K562 (cell line): ENCODE measurements around the gene CMIP. TPM values are rescaled to one million over a fixed set of nuclear protein-coding genes. Genes with fewer than 3 reads are reported as not detected.
A peak's percentile ranks its signal among the peaks of the same experiment; 100 is the strongest.

ENCODE experiments used
- ATAC-seq: fragments of 200-7000 bp; cut with Tn5 transposase; 3 replicates; pipeline ENCODE4 v1.9.1; 2020; ENCODE audit warnings: moderate library complexity
- BruUV-seq: library from RNA; stranded (reverse); fragments of 400-500 nt; replicated peaks from 2 replicates; lab custom pipeline; 2021; lab: Mats Ljungman, UMichigan
- CTCF ChIA-PET: fragments of 300-600 bp; formaldehyde crosslinking; extraction: SDS; loops from one replicate; lab custom pipeline; 2021; ENCODE audit warnings: low intra/inter-chr PET ratio; lab: Yijun Ruan, JAX
- POLR2A ChIA-PET: fragments of 300-600, 350-650 bp; sonication (Branson Sonifier 250); formaldehyde crosslinking; extraction: SDS; loops from one replicate; lab custom pipeline; 2021; ENCODE audit warnings: antibody characterized with exemption, inconsistent platforms; lab: Yijun Ruan, JAX
- DNase-seq, 4 experiments: peaks; one replicate each; pipeline versions ENCODE4 v3.0.0 to v3.0.0-alpha.2; 2011 to 2018; ENCODE audit warnings: low spot score in 3 of 4, mixed read lengths in 3 of 4; ENCODE audit errors: extremely low read depth in 1 of 4
- FAIRE-seq: peaks from 2 replicates; lab custom pipeline; 2011; peaks lifted over from hg19 to GRCh38; lab: Jason Lieb, UNC
- H2AFZ ChIP-seq: 2 replicates; pipeline ENCODE4 v1.6.0; 2011; ENCODE audit warnings: low read depth, low read length, control low read depth, inconsistent platforms
- H3K27ac ChIP-seq: fragments of 200-600 bp; 3 replicates; pipeline ENCODE4 v1.8.0; 2011; ENCODE audit warnings: low read depth, mild to moderate bottlenecking, control low read depth, inconsistent platforms, low read length, moderate library complexity, mixed read lengths; ENCODE audit errors: extremely low read depth
- H3K27me3 ChIP-seq, 2 experiments: fragments of 300-600 bp in 1 of 2; 2 replicates in 1 of 2; 3 replicates in 1 of 2; pipeline versions ENCODE4 v1.6.0 to v1.8.0; 2011; ENCODE audit warnings: inconsistent platforms in 2 of 2, low read length in 2 of 2, mild to moderate bottlenecking in 1 of 2, mixed read lengths in 1 of 2, moderate library complexity in 1 of 2; ENCODE audit not compliant: control insufficient read depth in 2 of 2, insufficient read depth in 2 of 2
- H3K36me3 ChIP-seq: fragments of 300-600 bp; 3 replicates; pipeline ENCODE4 v1.8.0; 2011; ENCODE audit warnings: mild to moderate bottlenecking, low read length, inconsistent platforms; ENCODE audit not compliant: control insufficient read depth, insufficient read depth
- H3K4me1 ChIP-seq, 2 experiments: fragments of 200-600 bp in 1 of 2; replicated peaks in 1 of 2; 2 replicates in 1 of 2; 3 replicates in 1 of 2; pipeline versions ENCODE4 v1.5.1 to v1.8.0; 2011; ENCODE audit warnings: inconsistent platforms in 2 of 2, low read length in 2 of 2, mild to moderate bottlenecking in 1 of 2, mixed read lengths in 1 of 2, moderate library complexity in 1 of 2; ENCODE audit not compliant: control insufficient read depth in 2 of 2, insufficient read depth in 2 of 2
- H3K4me2 ChIP-seq: 2 replicates; pipeline ENCODE4 v1.6.1; 2011; ENCODE audit warnings: low read length, control low read depth, inconsistent platforms, mixed read lengths; ENCODE audit not compliant: insufficient read depth
- H3K4me3 ChIP-seq: fragments of 200-600 bp; sonication (generic), shearing (Covaris generic); 2 replicates; pipeline ENCODE4 v1.5.1; 2016; ENCODE audit warnings: control low read depth, inconsistent platforms
- H3K79me2 ChIP-seq: fragments of 200-600 bp; 3 replicates; pipeline ENCODE4 v1.8.0; 2011; ENCODE audit warnings: low read length, inconsistent platforms; ENCODE audit not compliant: control insufficient read depth, insufficient read depth
- H3K9ac ChIP-seq, 2 experiments: 2 replicates each; pipeline versions ENCODE4 v1.6.0 to v1.6.1; 2011; ENCODE audit warnings: low read depth in 2 of 2, low read length in 2 of 2, control low read depth in 1 of 2, inconsistent platforms in 1 of 2, mild to moderate bottlenecking in 1 of 2, mixed read lengths in 1 of 2; ENCODE audit not compliant: insufficient read depth in 1 of 2
- H3K9me1 ChIP-seq: one replicate; pipeline ENCODE4 v1.6.0; 2011; ENCODE audit warnings: inconsistent platforms, mild to moderate bottlenecking, low read length, moderate library complexity; ENCODE audit not compliant: control insufficient read depth, insufficient read depth
- H3K9me3 ChIP-seq: replicated peaks from 2 replicates; pipeline ENCODE4 v1.5.1; 2011; ENCODE audit warnings: low read depth, low read length, inconsistent platforms; ENCODE audit not compliant: control insufficient read depth, insufficient read depth
- H4K20me1 ChIP-seq: replicated peaks from 2 replicates; pipeline ENCODE4 v1.6.1; 2011; ENCODE audit warnings: low read length, inconsistent platforms, mixed read lengths; ENCODE audit not compliant: control insufficient read depth, insufficient read depth
- CHCHD3 ChIP-seq: fragments of 250-450 bp; sonication (Bioruptor Pico); IDR thresholded peaks from 2 replicates; pipeline ENCODE4 v2.1.2; 2022; ENCODE audit warnings: mild to moderate bottlenecking
- DNMT1 ChIP-seq: fragments of 450-650 bp; IDR thresholded peaks from 2 replicates; pipeline ENCODE4 v1.6.1; 2016; ENCODE audit warnings: antibody characterized with exemption, mild to moderate bottlenecking
- EGR1 ChIP-seq: fragments of 450-650 bp; conservative IDR thresholded peaks from 2 replicates; pipeline ENCODE4 v1.6.1; 2017; ENCODE audit warnings: mild to moderate bottlenecking
- EHMT2 ChIP-seq: fragments of 450-650 bp; IDR thresholded peaks from 2 replicates; pipeline ENCODE4 v1.6.1; 2018; ENCODE audit warnings: antibody characterized with exemption
- EP400 ChIP-seq: fragments of 450-650 bp; IDR thresholded peaks from 2 replicates; pipeline ENCODE4 v1.6.1; 2017; ENCODE audit warnings: antibody characterized with exemption, mild to moderate bottlenecking, moderate library complexity
- IRF2 ChIP-seq: sonication (generic); formaldehyde crosslinking; IDR thresholded peaks from 2 replicates; pipeline ENCODE4 v1.8.1; 2022; ENCODE audit warnings: mild to moderate bottlenecking, missing genetic modification reagents
- MCM3 ChIP-seq: fragments of 450-650 bp; IDR thresholded peaks from 2 replicates; pipeline ENCODE4 v1.6.1; 2016
- PHB2 ChIP-seq: fragments of 450-650 bp; IDR thresholded peaks from 2 replicates; pipeline ENCODE4 v1.6.1; 2017; ENCODE audit warnings: low read depth
- POLR2B ChIP-seq: fragments of 450-650 bp; IDR thresholded peaks from 2 replicates; pipeline ENCODE4 v1.6.1; 2018; ENCODE audit warnings: low read depth; ENCODE audit not compliant: partially characterized antibody
- RAD21 ChIP-seq, 2 experiments: fragments of 250-450 bp in 1 of 2; fragments of 450-650 bp in 1 of 2; sonication (Bioruptor Pico) in 1 of 2; formaldehyde crosslinking in 1 of 2; IDR thresholded peaks in 1 of 2; conservative IDR thresholded peaks in 1 of 2; 2 replicates each; pipeline versions ENCODE4 v1.4.0 to v1.8.0; 2020 to 2022; ENCODE audit warnings: mild to moderate bottlenecking in 2 of 2, moderate library complexity in 1 of 2
- ZNF589 ChIP-seq: fragments of 200-800 bp; sonication (Bioruptor generic); IDR thresholded peaks from 2 replicates; pipeline ENCODE4 v1.6.1; 2016; ENCODE audit warnings: low read depth, missing genetic modification characterization, missing compliant biosample characterization
- WGBS: fragments of 100-300 bp; shearing (Covaris generic); methylation state at CpG from one replicate; pipeline ENCODE4 v1.1.6; 2016; ENCODE audit warnings: low coverage, mixed read lengths; ENCODE audit not compliant: insufficient coverage; ENCODE audit errors: missing lambda C conversion rate; 5-methylcytosine and 5-hydroxymethylcytosine counted together
- in situ Hi-C: fragments of 300-500 bp; cut with MboI; formaldehyde crosslinking; loops from 4 replicates; pipeline ENCODE4 v1.15.0; 2018; ENCODE audit warnings: inconsistent platforms, mixed read lengths
- intact Hi-C: fragments of 100-400 bp; cut with micrococcal nuclease; formaldehyde crosslinking; loops from 2 replicates; pipeline ENCODE4 v1.14.2; 2022
- polyA plus RNA-seq, 8 experiments: library from polyadenylated mRNA; depleted of rRNA in 4 of 8; stranded (reverse) in 5 of 8; unstranded in 3 of 8; fragments of >200 nt; fragmentation: Nextera tagmentation in 2 of 8; fragmentation: Illumina TruSeq in 1 of 8; extraction: Ambion mirVana in 2 of 8; extraction: Trizol in 1 of 8; gene quantifications; 2 replicates each; pipeline versions ENCODE4 v1.2.1 to v1.2.3, GENCODE V29; 2011 to 2014; ENCODE audit warnings: inconsistent platforms in 1 of 8, missing spikeins in 1 of 8
- total RNA-seq, 7 experiments: library from RNA; depleted of rRNA in 6 of 7; stranded (reverse); fragments of >200 nt in 6 of 7; fragmentation: Illumina TruSeq in 2 of 7; extraction: Trizol in 2 of 7; gene quantifications; 2 replicates each; pipeline versions ENCODE4 v1.2.1 to v1.2.3, GENCODE V29; 2011 to 2021; ENCODE audit warnings: low replicate concordance in 1 of 7
- TF ChIP-seq, protein P1 (sequence below), 2 experiments: fragments of 450-650 bp; IDR thresholded peaks; 2 replicates each; pipeline ENCODE4 v1.6.1; 2018; ENCODE audit warnings: mild to moderate bottlenecking in 2 of 2, low read depth in 1 of 2; ENCODE audit not compliant: partially characterized antibody in 2 of 2
- TF ChIP-seq, protein P2 (sequence below): sonication (generic); formaldehyde crosslinking; IDR thresholded peaks from 2 replicates; pipeline ENCODE4 v1.8.1; 2023; ENCODE audit warnings: mild to moderate bottlenecking, missing genetic modification reagents
- TF ChIP-seq, protein P3 (sequence below): fragments of 250-450 bp; sonication (Bioruptor Pico); IDR thresholded peaks from 2 replicates; pipeline ENCODE4 v1.4.0; 2020

Gene CMIP
- total and polyA plus RNA-seq, 9 of the 15 experiments (the other 6 are each of a cell fraction or from before 2014, with no cell fraction given), result 0.94 to 82.5 (median 10.3) TPM

DNA sequence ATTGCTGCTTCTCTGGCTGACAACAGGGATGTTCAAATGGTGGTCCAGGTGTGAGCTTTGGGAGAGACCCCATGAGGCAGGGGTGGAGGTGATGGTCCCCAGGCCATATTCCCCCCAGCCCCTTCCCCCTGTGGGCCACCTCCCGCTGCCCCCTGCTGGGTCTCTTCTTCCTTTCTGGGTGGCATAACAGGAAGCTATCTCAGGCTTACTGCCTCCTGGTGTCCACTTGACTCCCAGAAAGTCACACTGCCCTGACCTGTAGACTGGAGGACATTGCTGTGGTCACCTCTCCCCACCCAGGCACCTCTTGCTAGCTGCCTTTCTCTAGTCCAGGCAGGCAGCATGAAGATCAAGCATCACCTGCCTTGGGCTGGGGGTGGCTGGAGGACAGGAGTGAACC is 288.1 kb downstream of the CMIP start (continued):
- TF ChIP-seq, protein P1, sequence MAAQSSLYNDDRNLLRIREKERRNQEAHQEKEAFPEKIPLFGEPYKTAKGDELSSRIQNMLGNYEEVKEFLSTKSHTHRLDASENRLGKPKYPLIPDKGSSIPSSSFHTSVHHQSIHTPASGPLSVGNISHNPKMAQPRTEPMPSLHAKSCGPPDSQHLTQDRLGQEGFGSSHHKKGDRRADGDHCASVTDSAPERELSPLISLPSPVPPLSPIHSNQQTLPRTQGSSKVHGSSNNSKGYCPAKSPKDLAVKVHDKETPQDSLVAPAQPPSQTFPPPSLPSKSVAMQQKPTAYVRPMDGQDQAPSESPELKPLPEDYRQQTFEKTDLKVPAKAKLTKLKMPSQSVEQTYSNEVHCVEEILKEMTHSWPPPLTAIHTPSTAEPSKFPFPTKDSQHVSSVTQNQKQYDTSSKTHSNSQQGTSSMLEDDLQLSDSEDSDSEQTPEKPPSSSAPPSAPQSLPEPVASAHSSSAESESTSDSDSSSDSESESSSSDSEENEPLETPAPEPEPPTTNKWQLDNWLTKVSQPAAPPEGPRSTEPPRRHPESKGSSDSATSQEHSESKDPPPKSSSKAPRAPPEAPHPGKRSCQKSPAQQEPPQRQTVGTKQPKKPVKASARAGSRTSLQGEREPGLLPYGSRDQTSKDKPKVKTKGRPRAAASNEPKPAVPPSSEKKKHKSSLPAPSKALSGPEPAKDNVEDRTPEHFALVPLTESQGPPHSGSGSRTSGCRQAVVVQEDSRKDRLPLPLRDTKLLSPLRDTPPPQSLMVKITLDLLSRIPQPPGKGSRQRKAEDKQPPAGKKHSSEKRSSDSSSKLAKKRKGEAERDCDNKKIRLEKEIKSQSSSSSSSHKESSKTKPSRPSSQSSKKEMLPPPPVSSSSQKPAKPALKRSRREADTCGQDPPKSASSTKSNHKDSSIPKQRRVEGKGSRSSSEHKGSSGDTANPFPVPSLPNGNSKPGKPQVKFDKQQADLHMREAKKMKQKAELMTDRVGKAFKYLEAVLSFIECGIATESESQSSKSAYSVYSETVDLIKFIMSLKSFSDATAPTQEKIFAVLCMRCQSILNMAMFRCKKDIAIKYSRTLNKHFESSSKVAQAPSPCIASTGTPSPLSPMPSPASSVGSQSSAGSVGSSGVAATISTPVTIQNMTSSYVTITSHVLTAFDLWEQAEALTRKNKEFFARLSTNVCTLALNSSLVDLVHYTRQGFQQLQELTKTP (IDR thresholded peaks at IDR 0.05; ENCODE audit: low read depth in 1 of 2, partially characterized antibody in 2 of 2), result no peak
- no peak for TF ChIP-seq MCM3
- TF ChIP-seq EP400, result no peak
- TF ChIP-seq RAD21 (CRISPR knock-in tag; conservative IDR thresholded peaks at IDR 0.05 in 1 of 2, IDR thresholded peaks at IDR 0.05 in 1 of 2), result peak in 1 of 2 experiments; percentile 22; a peak in 1 of 4 replicates
- no peak for TF ChIP-seq POLR2B

DNA sequence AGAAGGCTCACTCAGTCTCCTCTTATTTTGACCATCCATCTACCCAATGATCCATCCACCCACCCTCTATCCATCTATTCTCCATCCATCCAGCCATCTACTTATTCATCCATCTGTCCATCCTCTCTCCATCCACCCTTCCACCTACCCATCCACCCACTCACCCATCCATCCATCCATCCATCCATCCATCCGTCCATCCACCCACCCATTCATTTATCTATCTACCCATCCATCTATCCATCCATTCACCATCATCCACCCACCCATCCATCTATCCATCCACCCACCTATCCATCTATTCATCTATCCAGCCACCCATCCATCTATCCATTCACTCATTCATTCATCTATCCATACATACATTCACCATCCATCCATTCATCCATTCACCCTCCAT is 288.7 kb downstream of the CMIP start:
- Histone ChIP-seq H4K20me1 (no peaks in the 10 kb centered on the region; the same call in 1 of the 2 replicates), H3K4me1 (peaks cover 12 to 19% of the 10 kb centered on the region in 2 experiments; a peak in 4 of 5 replicates), H3K9me1 (no peaks in the 10 kb centered on the region), H3K9me3 (no peaks in the 10 kb centered on the region), H3K4me2 (no peak overlapping the region), H3K27ac (no peak overlapping the region), H3K79me2 (no peaks in the 10 kb centered on the region), H3K4me3 (no peak overlapping the region), H2AFZ (no peak overlapping the region), H3K27me3 (peaks cover 0 to 4% of the 10 kb centered on the region in 2 experiments; a peak in 2 of 5 replicates), H3K36me3 (no peaks in the 10 kb centered on the region), H3K9ac (no peak overlapping the region)
- CTCF ChIA-PET, result no interaction called here
- FAIRE-seq (no peak), ATAC-seq (no peak), DNase-seq (no peak)
- intact Hi-C loops, result no loop called here
- in situ Hi-C loops, result loop anchor here (25.0 kb wide), 2 partner anchors 721 to 1196 kb away; partner anchors contain the start of genes CENPN, CMC2 and DYNLRB2
- WGBS, result 0% methylated on average over 1 of the region's 1 CpG
- no TSS peak for BruUV-seq
- POLR2A ChIA-PET, result interaction anchor here (0.6 to 0.7 kb wide), 2 partner anchors 20 to 547 kb away, joined by 3 to 4 read pairs; no protein-coding TSS in a partner anchor
- TF ChIP-seq, protein P2, sequence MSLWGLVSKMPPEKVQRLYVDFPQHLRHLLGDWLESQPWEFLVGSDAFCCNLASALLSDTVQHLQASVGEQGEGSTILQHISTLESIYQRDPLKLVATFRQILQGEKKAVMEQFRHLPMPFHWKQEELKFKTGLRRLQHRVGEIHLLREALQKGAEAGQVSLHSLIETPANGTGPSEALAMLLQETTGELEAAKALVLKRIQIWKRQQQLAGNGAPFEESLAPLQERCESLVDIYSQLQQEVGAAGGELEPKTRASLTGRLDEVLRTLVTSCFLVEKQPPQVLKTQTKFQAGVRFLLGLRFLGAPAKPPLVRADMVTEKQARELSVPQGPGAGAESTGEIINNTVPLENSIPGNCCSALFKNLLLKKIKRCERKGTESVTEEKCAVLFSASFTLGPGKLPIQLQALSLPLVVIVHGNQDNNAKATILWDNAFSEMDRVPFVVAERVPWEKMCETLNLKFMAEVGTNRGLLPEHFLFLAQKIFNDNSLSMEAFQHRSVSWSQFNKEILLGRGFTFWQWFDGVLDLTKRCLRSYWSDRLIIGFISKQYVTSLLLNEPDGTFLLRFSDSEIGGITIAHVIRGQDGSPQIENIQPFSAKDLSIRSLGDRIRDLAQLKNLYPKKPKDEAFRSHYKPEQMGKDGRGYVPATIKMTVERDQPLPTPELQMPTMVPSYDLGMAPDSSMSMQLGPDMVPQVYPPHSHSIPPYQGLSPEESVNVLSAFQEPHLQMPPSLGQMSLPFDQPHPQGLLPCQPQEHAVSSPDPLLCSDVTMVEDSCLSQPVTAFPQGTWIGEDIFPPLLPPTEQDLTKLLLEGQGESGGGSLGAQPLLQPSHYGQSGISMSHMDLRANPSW (CRISPR knock-in tag), result no peak
- TF ChIP-seq EP400 (no peak), IRF2 (CRISPR knock-in tag) (no peak), CHCHD3 (CRISPR knock-in tag) (no peak), PHB2 (0 out of 2 replicates have a peak, but pooled peaks have one; percentile 29), EGR1 (peak; percentile 48), ZNF589 (CRISPR knock-in tag) (no peak), EHMT2 (peak; percentile 63), DNMT1 (no peak)
- TF ChIP-seq, protein P3, sequence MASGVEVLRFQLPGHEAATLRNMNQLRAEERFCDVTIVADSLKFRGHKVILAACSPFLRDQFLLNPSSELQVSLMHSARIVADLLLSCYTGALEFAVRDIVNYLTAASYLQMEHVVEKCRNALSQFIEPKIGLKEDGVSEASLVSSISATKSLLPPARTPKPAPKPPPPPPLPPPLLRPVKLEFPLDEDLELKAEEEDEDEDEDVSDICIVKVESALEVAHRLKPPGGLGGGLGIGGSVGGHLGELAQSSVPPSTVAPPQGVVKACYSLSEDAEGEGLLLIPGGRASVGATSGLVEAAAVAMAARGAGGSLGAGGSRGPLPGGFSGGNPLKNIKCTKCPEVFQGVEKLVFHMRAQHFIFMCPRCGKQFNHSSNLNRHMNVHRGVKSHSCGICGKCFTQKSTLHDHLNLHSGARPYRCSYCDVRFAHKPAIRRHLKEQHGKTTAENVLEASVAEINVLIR (CRISPR knock-in tag), result no peak
